Keratinocyte (primary cell): ENCODE measurements around the gene FAM174B. TPM values are rescaled to one million over a fixed set of nuclear protein-coding genes. Genes with fewer than 3 reads are reported as not detected.
A peak's percentile ranks its signal among the peaks of the same experiment; 100 is the strongest.

Experiments used
- DNase-seq: peaks from one replicate; pipeline ENCODE4 v3.0.0-alpha.2; 2011; ENCODE audit warnings: low read depth, missing footprints, low spot score
- FAIRE-seq: peaks from 2 replicates; lab custom pipeline; 2011; peaks lifted over from hg19 to GRCh38; lab: Jason Lieb, UNC
- H2AFZ ChIP-seq: 2 replicates; pipeline ENCODE4 v1.6.0; 2012; ENCODE audit warnings: low read length, control low read depth, inconsistent platforms; ENCODE audit not compliant: control insufficient read depth
- H3K27ac ChIP-seq: 2 replicates; pipeline ENCODE4 v1.5.1; 2011; ENCODE audit warnings: low read length; ENCODE audit not compliant: control insufficient read depth, insufficient read depth
- H3K27me3 ChIP-seq: 3 replicates; pipeline ENCODE4 v1.6.0; 2011; ENCODE audit warnings: low read length; ENCODE audit not compliant: control insufficient read depth, insufficient read depth; ENCODE audit errors: extremely low read depth
- H3K36me3 ChIP-seq, 2 experiments: 2 replicates in 1 of 2; 3 replicates in 1 of 2; pipeline ENCODE4 v1.5.1; 2011; ENCODE audit warnings: low read length in 2 of 2, mild to moderate bottlenecking in 1 of 2; ENCODE audit not compliant: control insufficient read depth in 2 of 2, insufficient read depth in 2 of 2; ENCODE audit errors: extremely low read depth in 1 of 2
- H3K4me1 ChIP-seq: 3 replicates; pipeline ENCODE4 v1.5.1; 2011; ENCODE audit warnings: low read length; ENCODE audit not compliant: control insufficient read depth, insufficient read depth; ENCODE audit errors: extremely low read depth
- H3K4me2 ChIP-seq: 3 replicates; pipeline ENCODE4 v1.6.0; 2011; ENCODE audit warnings: low read depth, low read length; ENCODE audit not compliant: control insufficient read depth, insufficient read depth; ENCODE audit errors: extremely low read depth
- H3K4me3 ChIP-seq, 3 experiments: fragments of 200-600 bp in 1 of 3; sonication (generic) in 1 of 3; 2 replicates in 2 of 3; 3 replicates in 1 of 3; pipeline ENCODE4 v1.5.1; 2011 to 2016; ENCODE audit warnings: low read length in 3 of 3, mild to moderate bottlenecking in 3 of 3, control low read depth in 2 of 3, inconsistent platforms in 1 of 3, low read depth in 1 of 3, mixed read lengths in 1 of 3, mixed run types in 1 of 3, moderate library complexity in 1 of 3; ENCODE audit not compliant: control insufficient read depth in 2 of 3, insufficient read depth in 2 of 3; ENCODE audit errors: extremely low read depth in 1 of 3
- H3K79me2 ChIP-seq: 2 replicates; pipeline ENCODE4 v1.6.0; 2012; ENCODE audit warnings: low read length; ENCODE audit not compliant: control insufficient read depth, insufficient read depth
- H3K9ac ChIP-seq: 3 replicates; pipeline ENCODE4 v1.6.0; 2011; ENCODE audit warnings: low read length; ENCODE audit not compliant: control insufficient read depth, insufficient read depth; ENCODE audit errors: extremely low read depth
- H3K9me1 ChIP-seq: 3 replicates; pipeline ENCODE4 v1.6.0; 2011; ENCODE audit warnings: low read length; ENCODE audit not compliant: control insufficient read depth, insufficient read depth; ENCODE audit errors: extremely low read depth
- H3K9me3 ChIP-seq: 2 replicates; pipeline ENCODE4 v1.5.1; 2012; ENCODE audit warnings: low read depth, low read length; ENCODE audit not compliant: control insufficient read depth
- H4K20me1 ChIP-seq: 3 replicates; pipeline ENCODE4 v1.6.0; 2011; ENCODE audit warnings: low read length; ENCODE audit not compliant: control insufficient read depth, insufficient read depth; ENCODE audit errors: extremely low read depth
- EZH2 ChIP-seq: IDR thresholded peaks from one replicate; pipeline ENCODE4 v1.6.1; 2012; ENCODE audit warnings: inconsistent platforms, mild to moderate bottlenecking, low read length, moderate library complexity
- dilution Hi-C: fragments of 300-500 bp; cut with MboI; formaldehyde crosslinking; loops from one replicate; pipeline ENCODE4 v1.7.0; 2020; ENCODE audit warnings: low sequenced_read_pairs; ENCODE audit not compliant: extremely low pct_ligation_motif_present
- polyA plus RNA-seq, 5 experiments: library from polyadenylated mRNA; depleted of rRNA in 3 of 5; stranded (reverse) in 3 of 5; stranded (forward) in 1 of 5; unstranded in 1 of 5; fragments of >200 nt; gene quantifications; 1 replicate in 1 of 5; 2 replicates in 3 of 5; 3 replicates in 1 of 5; pipeline versions ENCODE4 v1.2.1 to v1.2.3, GENCODE V29; 2011 to 2012; ENCODE audit warnings: missing spikeins in 2 of 5, low read depth in 1 of 5, low replicate concordance in 1 of 5
- TF ChIP-seq, protein P1 (sequence below), 3 experiments: IDR thresholded peaks in 1 of 3; conservative IDR thresholded peaks in 1 of 3; optimal IDR thresholded peaks in 1 of 3; 2 replicates in 2 of 3; 3 replicates in 1 of 3; pipeline versions ENCODE3 to v1.5.1; 2011; ENCODE audit warnings: low read length in 3 of 3, mild to moderate bottlenecking in 3 of 3, moderate library complexity in 2 of 3, control low read depth in 1 of 3, inconsistent platforms in 1 of 3; ENCODE audit not compliant: insufficient read depth in 2 of 3; ENCODE audit errors: extremely low read depth in 1 of 3

Gene FAM174B
- polyA plus RNA-seq, 1 donor (not counting 4 experiments of a cell fraction or from before 2014, with no cell fraction given): 0.73 TPM

- TF ChIP-seq EZH2: no peak
- TF ChIP-seq, protein P1, sequence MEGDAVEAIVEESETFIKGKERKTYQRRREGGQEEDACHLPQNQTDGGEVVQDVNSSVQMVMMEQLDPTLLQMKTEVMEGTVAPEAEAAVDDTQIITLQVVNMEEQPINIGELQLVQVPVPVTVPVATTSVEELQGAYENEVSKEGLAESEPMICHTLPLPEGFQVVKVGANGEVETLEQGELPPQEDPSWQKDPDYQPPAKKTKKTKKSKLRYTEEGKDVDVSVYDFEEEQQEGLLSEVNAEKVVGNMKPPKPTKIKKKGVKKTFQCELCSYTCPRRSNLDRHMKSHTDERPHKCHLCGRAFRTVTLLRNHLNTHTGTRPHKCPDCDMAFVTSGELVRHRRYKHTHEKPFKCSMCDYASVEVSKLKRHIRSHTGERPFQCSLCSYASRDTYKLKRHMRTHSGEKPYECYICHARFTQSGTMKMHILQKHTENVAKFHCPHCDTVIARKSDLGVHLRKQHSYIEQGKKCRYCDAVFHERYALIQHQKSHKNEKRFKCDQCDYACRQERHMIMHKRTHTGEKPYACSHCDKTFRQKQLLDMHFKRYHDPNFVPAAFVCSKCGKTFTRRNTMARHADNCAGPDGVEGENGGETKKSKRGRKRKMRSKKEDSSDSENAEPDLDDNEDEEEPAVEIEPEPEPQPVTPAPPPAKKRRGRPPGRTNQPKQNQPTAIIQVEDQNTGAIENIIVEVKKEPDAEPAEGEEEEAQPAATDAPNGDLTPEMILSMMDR (optimal IDR thresholded peaks at IDR 0.05 in 1 of 3, IDR thresholded peaks at IDR 0.05 in 1 of 3, conservative IDR thresholded peaks at IDR 0.05 in 1 of 3; ENCODE audit: extremely low read depth in 1 of 3, insufficient read depth in 2 of 3, low read length in 3 of 3): no peak
- DNase-seq (no peak), FAIRE-seq (no peak)
- no peak overlapping the region for H2AFZ ChIP-seq
- no peak overlapping the region for H3K9ac ChIP-seq
- no peaks in the 10 kb centered on the region for H3K4me1 ChIP-seq
- dilution Hi-C loops: no loop called here
- no peak overlapping the region for H3K4me3 ChIP-seq
- no peaks in the 10 kb centered on the region for H3K79me2 ChIP-seq
- no peaks in the 10 kb centered on the region for H3K9me1 ChIP-seq
- no peaks in the 10 kb centered on the region for H3K36me3 ChIP-seq
- no peaks in the 10 kb centered on the region for H3K27me3 ChIP-seq
- no peaks in the 10 kb centered on the region for H3K9me3 ChIP-seq
- H3K4me2 ChIP-seq: no peak overlapping the region
- H4K20me1 ChIP-seq: no peaks in the 10 kb centered on the region
- H3K27ac ChIP-seq: no peak overlapping the region
Measured at GRCh38 chr15:92633001-92633400, 22.6 kb downstream of the FAM174B start.

DNA sequence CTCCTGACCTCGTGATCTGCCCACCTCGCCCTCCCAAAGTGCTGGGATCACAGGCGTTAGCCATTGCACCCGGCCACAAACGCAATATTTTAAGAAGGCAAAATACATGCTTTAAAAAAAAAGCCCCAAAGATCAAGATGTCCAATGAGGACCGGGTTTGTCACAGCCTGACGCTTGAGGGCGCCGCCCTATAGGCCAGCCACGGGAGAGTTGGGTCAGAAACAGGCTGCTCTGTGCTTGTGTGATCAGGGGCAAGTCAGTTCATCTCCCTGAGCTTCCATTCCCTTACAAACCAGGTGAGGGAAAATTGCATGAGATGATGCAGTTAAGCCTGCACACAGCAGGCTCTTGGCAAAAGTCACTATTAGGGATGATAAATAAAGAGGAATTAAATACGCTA is 23.9 kb downstream of the FAM174B start:
- H3K36me3 ChIP-seq: no peaks in the 10 kb centered on the region
- no peak overlapping the region for H2AFZ ChIP-seq
- H3K4me3 ChIP-seq: no peak overlapping the region
- H3K4me2 ChIP-seq: no peak overlapping the region
- H3K27me3 ChIP-seq: no peaks in the 10 kb centered on the region
- DNase-seq (no peak), FAIRE-seq (no peak)
- dilution Hi-C loops: no loop called here
- no peak overlapping the region for H3K9ac ChIP-seq
- H3K27ac ChIP-seq: no peak overlapping the region
- H3K9me1 ChIP-seq: no peaks in the 10 kb centered on the region
- no peaks in the 10 kb centered on the region for H3K79me2 ChIP-seq
- no peaks in the 10 kb centered on the region for H4K20me1 ChIP-seq
- no peaks in the 10 kb centered on the region for H3K9me3 ChIP-seq
- H3K4me1 ChIP-seq: no peaks in the 10 kb centered on the region
- TF ChIP-seq EZH2: no peak
- TF ChIP-seq, protein P1 (optimal IDR thresholded peaks at IDR 0.05 in 1 of 3, IDR thresholded peaks at IDR 0.05 in 1 of 3, conservative IDR thresholded peaks at IDR 0.05 in 1 of 3; ENCODE audit: extremely low read depth in 1 of 3, insufficient read depth in 2 of 3, low read length in 3 of 3): peak in 1 of 3 experiments; percentile 10
